Stimulated activated memory B cell treated with anti-CD40 and anti-IgM and Interleukin-4, amounts not matched to agents 10 μg/mL and 1 μg/mL and 100 μg/mL, for 72 hours (primary cell): Measurements from ENCODE around the gene PALM.

ENCODE experiments used
- ATAC-seq: fragments of 150-1000 bp; cut with Tn5 transposase; 2 replicates; pipeline ENCODE4 v1.10.0; 2021
- H3K27ac Mint-ChIP-seq: one replicate; pipeline ENCODE4 v1.8.0; 2022; ENCODE audit warnings: mild to moderate bottlenecking, mixed read lengths
- H3K27me3 Mint-ChIP-seq: one replicate; pipeline ENCODE4 v1.8.0; 2022; ENCODE audit warnings: mixed read lengths
- H3K36me3 Mint-ChIP-seq: one replicate; pipeline ENCODE4 v1.8.0; 2022; ENCODE audit warnings: mixed read lengths
- H3K4me1 Mint-ChIP-seq: one replicate; pipeline ENCODE4 v1.8.0; 2022; ENCODE audit warnings: mixed read lengths
- H3K4me3 Mint-ChIP-seq: one replicate; pipeline ENCODE4 v1.8.0; 2022; ENCODE audit warnings: mild to moderate bottlenecking, moderate library complexity, mixed read lengths
- H3K9me3 Mint-ChIP-seq: one replicate; pipeline ENCODE4 v1.8.0; 2022; ENCODE audit warnings: mixed read lengths

PALM gene

DNA sequence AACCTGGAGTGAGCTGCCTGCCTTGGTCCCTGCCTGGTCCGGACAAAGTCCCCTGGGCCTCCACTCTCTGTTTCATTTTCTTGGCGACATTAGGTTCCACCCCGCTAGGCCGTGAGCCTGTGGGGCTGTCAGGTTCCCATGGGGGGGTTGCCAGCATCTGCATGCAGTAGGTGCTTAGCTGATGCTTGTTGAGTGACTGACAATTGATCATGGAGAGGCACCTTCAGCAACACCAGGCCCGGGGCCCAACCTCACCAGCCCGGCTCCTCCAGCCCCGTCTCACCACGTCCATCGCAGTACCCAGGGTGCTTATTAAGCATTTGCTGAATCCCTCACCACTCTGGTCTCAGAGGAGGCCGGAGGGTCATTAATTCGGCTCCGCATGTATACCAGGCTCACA, 55.6 kb downstream of the PALM start:
- ATAC-seq = no peak
- no peak overlapping the region for H3K4me3 Mint-ChIP-seq
- H3K9me3 Mint-ChIP-seq = peaks cover 4% of the 10 kb centered on the region
- no peaks in the 10 kb centered on the region for H3K4me1 Mint-ChIP-seq
- no peak overlapping the region for H3K27ac Mint-ChIP-seq
- H3K27me3 Mint-ChIP-seq = peaks cover 21% of the 10 kb centered on the region
- H3K36me3 Mint-ChIP-seq = no peaks in the 10 kb centered on the region

DNA sequence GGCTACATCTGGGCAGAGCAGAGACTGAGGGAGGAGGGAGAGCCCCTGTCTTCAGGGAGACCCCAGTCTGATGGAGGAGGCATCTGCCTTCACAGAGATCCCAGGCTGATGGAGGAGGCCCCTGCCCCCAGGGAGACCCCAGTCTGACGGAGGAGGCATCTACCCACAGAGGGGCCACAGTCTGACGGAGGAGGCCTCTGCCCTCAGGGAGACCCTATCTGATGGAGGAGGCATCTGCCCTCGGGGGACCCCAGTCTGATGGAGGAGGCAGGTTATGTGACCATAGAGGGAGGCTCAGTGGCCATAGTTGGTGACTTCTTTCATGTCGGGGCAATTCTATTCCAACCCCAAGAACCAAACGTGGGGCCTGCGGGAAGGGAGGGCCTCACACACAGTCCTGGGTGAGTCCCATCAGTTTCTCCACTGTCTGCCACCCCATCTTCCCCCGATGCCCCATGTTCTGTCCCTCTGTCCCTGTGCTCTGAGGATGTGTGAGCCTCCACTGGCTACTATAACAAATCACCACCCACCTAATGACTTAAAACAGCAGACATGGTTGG, 56.5 kb downstream of the PALM start:
- H3K4me3 Mint-ChIP-seq = no peak overlapping the region

DNA sequence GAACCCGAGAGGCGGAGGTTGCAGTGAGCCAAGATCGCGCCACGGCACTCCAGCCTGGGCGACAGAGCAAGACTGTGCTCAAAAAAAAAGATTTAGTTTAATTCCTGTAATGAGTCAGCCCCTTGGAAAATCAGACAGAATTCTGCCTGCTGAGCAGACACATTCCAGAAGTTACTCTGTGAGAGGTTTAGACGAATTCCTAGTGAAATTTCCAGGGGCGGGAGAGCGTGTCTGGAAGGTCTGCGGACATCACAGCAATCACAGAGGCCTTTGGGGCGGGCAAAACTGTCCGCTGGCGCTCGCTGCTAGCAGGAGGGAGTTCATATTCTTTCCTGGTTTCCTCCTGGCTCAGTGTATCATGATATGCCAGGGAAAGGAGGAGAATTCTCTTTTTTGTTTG, 59.7 kb downstream of the PALM start:
- no peak overlapping the region for H3K4me3 Mint-ChIP-seq
- H3K4me1 Mint-ChIP-seq = no peaks in the 10 kb centered on the region
- H3K9me3 Mint-ChIP-seq = no peaks in the 10 kb centered on the region
- H3K27me3 Mint-ChIP-seq = peaks cover 38% of the 10 kb centered on the region
- no peaks in the 10 kb centered on the region for H3K36me3 Mint-ChIP-seq
- H3K27ac Mint-ChIP-seq = no peak overlapping the region
- no peak for ATAC-seq

More for the DNA sequence above, 56.5 kb downstream of the PALM start:
- Mint-ChIP-seq H3K4me1 (no peaks in the 10 kb centered on the region), H3K27ac (no peak overlapping the region), H3K9me3 (no peaks in the 10 kb centered on the region), H3K36me3 (no peaks in the 10 kb centered on the region), H3K27me3 (peaks cover 21% of the 10 kb centered on the region)
- no peak for ATAC-seq

DNA sequence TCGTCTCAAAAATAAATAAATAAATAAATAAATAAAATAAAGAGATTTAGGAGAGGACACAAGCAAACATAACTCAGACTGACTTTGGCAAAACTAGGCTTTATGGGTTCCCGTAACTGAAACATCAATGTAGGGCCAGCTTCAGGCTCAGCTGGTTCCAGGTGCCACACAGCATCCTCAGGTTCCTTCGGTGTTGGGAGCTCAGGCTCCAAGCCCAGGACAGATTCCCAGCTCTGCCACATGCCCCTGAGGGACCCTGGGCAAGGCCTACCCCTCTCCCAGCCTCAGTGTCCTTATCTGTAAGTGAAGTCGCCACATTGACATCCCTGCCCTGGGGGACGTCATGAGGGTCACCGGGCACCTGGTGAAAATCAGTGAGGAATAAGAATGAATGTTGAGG, 60.9 kb downstream of the PALM start:
- peaks cover 38% of the 10 kb centered on the region for H3K27me3 Mint-ChIP-seq
- H3K36me3 Mint-ChIP-seq = no peaks in the 10 kb centered on the region
- ATAC-seq = no peak
- H3K27ac Mint-ChIP-seq = no peak overlapping the region
- no peak overlapping the region for H3K4me3 Mint-ChIP-seq
- no peaks in the 10 kb centered on the region for H3K4me1 Mint-ChIP-seq
- H3K9me3 Mint-ChIP-seq = no peaks in the 10 kb centered on the region

DNA sequence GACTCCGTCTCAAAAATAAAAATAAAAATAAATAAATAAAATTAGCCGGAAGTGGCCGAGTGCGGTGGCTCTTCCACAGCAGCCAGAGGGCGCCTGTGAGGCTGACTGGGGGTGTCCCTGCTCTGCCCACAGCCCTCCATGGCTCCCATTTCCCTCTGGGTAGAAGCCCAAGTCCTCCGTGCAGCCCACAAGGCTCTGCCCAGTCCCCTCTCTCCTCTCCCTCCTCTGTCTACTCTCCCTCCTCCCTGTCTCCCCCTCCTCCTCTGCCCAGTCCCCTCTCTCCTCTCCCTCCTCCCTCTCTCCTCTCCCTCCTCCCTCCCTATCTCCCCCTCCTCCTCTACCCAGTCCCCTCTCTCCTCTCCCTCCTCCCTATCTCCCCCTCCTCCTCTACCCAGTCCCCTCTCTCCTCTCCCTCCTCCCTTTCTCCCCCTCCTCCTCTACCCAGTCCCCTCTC, 62.6 kb downstream of the PALM start:
- Mint-ChIP-seq H3K4me1 (no peaks in the 10 kb centered on the region), H3K27ac (no peak overlapping the region)

DNA sequence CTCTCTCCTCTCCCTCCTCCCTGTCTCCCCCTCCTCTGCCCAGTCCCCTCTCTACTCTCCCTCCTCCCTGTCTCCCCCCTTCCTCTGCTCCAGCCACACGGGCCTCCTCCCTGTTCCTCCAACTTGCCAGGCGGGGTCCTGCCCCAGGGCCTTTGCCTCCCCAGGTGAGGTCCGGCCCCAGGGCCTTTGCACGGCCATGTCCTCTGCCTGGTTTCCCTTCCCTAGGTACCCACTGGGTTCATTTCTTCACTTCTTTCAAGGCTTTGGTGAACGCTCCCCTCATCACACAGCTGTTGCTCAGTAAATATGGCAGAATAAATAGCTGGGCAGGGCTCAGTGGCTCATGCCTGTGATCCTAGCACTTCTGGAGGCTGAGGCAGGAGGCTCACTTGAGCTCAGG, 63.3 kb downstream of the PALM start:
- H3K27ac Mint-ChIP-seq = no peak overlapping the region
- H3K4me3 Mint-ChIP-seq = no peak overlapping the region
- H3K9me3 Mint-ChIP-seq = no peaks in the 10 kb centered on the region
- no peaks in the 10 kb centered on the region for H3K36me3 Mint-ChIP-seq
- no peak for ATAC-seq
- H3K27me3 Mint-ChIP-seq = peaks cover 22% of the 10 kb centered on the region
- H3K4me1 Mint-ChIP-seq = no peaks in the 10 kb centered on the region

More for the DNA sequence above, 62.6 kb downstream of the PALM start:
- H3K27me3 Mint-ChIP-seq = peaks cover 29% of the 10 kb centered on the region
- H3K36me3 Mint-ChIP-seq = no peaks in the 10 kb centered on the region
- H3K9me3 Mint-ChIP-seq = no peaks in the 10 kb centered on the region
- H3K4me3 Mint-ChIP-seq = no peak overlapping the region
- ATAC-seq = peak; percentile 43

DNA sequence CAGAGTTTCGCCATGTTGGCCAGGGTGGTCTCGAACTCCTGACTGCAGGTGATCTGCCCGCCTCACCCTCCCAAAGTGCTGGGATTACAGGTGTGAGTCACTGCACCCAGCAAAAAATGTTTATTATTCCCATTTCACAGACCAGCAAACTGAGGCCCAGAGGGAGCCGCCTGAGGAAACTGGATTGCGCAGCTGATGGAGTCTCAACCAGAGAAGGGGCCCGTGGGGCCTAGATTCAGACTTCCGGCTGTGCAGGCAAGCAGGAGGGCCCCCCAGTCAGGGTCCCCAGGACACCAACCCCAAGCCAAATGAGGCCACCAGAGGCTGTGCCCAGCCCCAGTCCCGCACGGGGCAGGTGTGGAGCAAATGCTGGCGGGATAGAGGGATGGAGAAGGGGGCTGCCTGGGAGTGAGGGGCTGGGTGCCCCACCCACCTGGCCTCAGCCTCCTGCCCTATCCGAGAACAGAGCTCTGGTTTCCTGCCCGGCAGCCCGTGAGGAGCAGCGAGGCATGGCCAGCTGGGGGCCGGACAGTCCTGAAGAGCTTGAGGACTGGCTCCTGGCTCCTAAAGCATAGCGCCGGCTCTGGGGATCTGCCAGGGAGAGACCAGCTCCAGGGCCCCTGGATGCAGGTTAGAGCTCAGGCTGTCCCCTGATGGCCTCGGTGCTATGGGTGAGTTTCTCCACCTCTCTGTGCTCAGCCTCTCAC, 64.1 kb downstream of the PALM start:
- H3K27me3 Mint-ChIP-seq = peaks cover 17% of the 10 kb centered on the region
- ATAC-seq = no peak
- H3K4me1 Mint-ChIP-seq = no peaks in the 10 kb centered on the region
- H3K27ac Mint-ChIP-seq = no peak overlapping the region
- H3K9me3 Mint-ChIP-seq = no peaks in the 10 kb centered on the region
- H3K36me3 Mint-ChIP-seq = no peaks in the 10 kb centered on the region
- no peak overlapping the region for H3K4me3 Mint-ChIP-seq

DNA sequence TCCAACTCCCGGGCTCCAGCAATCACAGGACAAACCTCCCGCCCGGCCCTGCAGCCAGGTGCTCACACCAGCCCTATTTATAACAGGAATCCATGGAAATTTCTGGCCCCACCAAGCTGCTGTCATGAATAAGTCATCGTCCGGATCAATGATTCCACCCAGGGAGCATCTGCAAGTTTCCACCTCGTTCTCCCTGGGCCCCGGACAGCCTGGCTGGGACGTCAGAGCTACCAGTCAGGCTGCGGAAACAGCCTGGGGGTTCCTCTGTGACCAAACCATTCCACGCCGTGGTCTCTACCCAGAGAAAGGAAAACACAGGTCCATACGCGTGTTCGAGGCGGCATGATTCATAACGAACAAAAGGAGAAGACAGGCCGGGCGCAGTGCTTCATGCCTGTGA, 67.8 kb downstream of the PALM start:
- no peaks in the 10 kb centered on the region for H3K9me3 Mint-ChIP-seq
- H3K4me3 Mint-ChIP-seq = no peak overlapping the region
- no peaks in the 10 kb centered on the region for H3K36me3 Mint-ChIP-seq
- ATAC-seq = no peak
- no peaks in the 10 kb centered on the region for H3K4me1 Mint-ChIP-seq
- no peak overlapping the region for H3K27ac Mint-ChIP-seq
- peaks cover 34% of the 10 kb centered on the region for H3K27me3 Mint-ChIP-seq

DNA sequence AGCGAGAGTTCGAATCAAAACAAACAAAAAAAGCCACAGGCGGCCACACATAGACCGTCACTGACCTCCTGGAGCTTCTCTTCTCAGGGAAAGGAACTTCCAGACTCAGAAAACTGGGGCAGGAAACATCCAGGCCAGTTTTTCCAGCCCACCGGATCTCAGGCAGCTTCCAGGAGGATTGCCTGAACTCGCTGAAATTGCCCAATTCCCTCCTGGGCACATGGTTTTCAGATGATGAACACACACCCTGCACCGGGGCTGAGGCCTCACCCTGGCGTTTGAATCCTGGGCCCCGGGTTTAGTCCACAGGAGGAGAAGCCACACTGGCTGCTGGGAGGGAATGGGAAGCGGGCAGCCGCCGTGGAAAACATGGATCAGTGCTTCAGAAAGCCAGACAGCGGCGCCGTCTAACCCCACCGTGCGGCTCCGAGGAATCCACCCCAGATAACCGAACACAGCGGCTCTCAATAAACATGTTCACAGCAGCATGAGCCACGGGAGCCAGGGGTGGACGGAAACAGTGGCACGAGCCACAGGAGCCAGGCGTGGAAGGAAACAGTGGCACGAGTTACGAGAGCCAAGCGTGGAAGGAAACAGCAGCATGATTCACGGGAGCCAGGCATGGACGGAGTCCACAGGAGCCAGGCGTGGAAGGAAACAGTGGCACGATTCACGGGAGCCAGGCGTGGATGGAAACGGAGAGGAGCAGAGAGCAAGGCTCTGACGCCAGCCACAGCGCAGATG, 70.3 kb downstream of the PALM start:
- Mint-ChIP-seq H3K27me3 (peaks cover 37% of the 10 kb centered on the region), H3K27ac (no peak overlapping the region), H3K9me3 (no peaks in the 10 kb centered on the region), H3K36me3 (no peaks in the 10 kb centered on the region), H3K4me3 (no peak overlapping the region), H3K4me1 (no peaks in the 10 kb centered on the region)
- ATAC-seq = no peak

DNA sequence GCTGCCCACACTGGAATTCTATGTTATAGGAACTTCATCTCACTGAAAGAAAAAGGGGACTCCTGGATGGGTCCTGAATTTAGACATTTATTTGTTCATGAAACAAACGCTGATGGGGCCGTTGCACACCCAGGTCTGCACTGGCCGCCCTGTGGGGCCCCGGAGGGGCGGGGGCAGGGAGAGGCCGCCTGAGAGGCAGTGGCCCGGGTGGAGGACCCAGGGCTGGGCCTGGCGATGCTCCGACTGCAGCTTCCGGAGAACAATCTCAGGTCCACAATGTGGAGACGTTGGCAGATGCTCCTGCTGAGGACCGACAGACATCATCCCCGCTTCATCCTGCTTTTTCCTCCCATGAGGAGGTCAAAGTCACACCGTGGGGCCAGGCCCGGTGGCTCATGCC, 72.2 kb downstream of the PALM start:
- no peak overlapping the region for H3K4me3 Mint-ChIP-seq
- H3K4me1 Mint-ChIP-seq = no peaks in the 10 kb centered on the region
- no peak for ATAC-seq
- H3K27me3 Mint-ChIP-seq = peaks cover 37% of the 10 kb centered on the region
- H3K9me3 Mint-ChIP-seq = no peaks in the 10 kb centered on the region
- no peaks in the 10 kb centered on the region for H3K36me3 Mint-ChIP-seq
- no peak overlapping the region for H3K27ac Mint-ChIP-seq

DNA sequence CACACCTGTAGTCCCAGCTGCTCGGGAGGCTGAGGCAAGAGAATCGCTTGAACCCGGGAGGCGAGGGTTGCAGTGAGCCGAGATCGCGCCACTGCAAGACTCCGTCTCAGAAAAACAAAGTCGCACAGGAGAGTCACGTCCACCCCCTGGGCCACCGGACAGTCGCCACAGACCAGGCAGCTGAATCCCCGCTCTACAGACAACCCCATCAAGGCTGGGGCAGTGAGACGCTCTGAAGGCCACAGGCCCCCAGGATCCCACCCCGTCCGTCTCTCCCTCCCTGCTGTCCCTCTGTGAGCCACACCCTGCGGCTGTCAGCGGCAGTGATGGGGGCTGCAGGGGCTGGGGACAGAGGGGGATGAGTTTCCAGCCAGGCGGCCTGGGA, 73.1 kb downstream of the PALM start:
- H3K4me1 Mint-ChIP-seq = no peaks in the 10 kb centered on the region
- H3K27me3 Mint-ChIP-seq = peaks cover 37% of the 10 kb centered on the region
- H3K36me3 Mint-ChIP-seq = no peaks in the 10 kb centered on the region
- no peak overlapping the region for H3K4me3 Mint-ChIP-seq
- H3K27ac Mint-ChIP-seq = no peak overlapping the region
- no peaks in the 10 kb centered on the region for H3K9me3 Mint-ChIP-seq
- ATAC-seq = no peak

DNA sequence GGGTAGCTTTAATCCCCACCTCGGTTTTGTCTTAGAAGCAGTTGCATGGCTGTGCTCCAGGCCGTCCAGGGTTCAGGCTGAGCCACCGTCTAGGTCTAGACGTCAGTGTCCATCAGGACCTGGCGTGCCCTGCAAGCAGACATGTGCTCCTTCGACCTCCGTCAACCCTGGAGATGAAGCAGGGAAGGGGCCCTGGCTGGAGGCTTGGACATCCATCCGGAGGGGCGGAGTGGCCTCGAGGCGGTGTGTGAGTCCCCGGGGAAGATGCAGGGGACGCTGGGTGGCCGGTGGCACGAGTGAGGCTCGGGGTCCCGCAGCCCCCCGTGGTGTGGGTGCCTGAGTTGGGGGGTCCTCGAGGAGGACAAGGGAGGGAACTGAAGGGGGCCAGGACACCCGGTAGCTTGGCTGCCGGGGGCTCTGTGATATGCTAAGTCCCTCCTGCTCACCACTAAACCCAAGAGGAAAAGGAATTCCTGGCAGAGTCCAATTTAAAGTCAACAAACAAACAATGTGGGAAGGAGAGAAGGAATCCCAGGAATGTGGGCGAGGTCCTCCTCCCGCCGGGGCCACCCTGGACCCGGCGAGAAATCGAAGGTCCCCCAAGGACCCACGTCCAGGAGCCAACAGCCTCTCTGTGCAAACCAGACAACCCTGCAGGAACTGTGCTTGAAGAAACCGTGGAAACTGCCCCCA, 73.6 kb downstream of the PALM start:
- no peaks in the 10 kb centered on the region for H3K9me3 Mint-ChIP-seq
- H3K4me1 Mint-ChIP-seq = no peaks in the 10 kb centered on the region
- H3K4me3 Mint-ChIP-seq = no peak overlapping the region
- no peak for ATAC-seq
- H3K27ac Mint-ChIP-seq = no peak overlapping the region
- no peaks in the 10 kb centered on the region for H3K36me3 Mint-ChIP-seq
- H3K27me3 Mint-ChIP-seq = peaks cover 37% of the 10 kb centered on the region

DNA sequence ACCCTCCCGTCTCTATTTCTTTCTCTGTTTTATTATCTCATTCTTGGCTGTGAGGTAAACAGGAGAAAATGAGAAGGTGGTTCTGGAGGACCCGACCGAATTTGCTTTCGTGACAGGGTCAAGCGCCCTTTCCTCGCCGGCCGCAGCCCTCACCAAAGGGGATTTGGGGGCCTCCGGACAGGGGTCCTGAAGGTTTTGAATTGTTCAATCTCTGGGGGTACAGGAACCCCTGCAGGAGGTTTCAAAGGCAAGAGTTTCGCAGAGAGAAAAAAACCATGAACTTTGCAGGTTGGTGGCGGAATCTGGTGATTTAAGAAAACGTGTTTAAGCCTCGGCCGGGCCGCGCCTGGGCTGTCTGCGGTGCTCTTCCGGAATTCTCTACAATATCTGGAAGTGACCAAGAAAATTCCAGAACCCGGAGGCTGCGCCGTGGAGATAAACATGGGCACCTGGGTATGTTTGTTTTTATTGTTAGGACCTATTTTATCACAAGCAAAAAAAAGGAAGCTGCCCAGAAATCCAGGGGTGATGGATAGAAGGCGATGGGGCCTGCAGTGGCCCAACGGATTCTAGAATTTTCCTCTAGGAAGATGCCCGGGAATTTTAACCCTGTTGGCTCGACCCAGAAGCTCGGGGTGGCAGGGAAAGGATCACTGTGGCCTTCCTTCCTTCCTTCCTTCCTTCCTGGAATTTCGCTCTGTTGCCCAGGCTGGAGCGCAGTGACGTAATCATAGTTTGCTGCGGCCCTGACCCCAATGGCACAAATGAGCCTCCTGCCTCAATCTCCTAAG, 74.3 kb downstream of the PALM start:
- Mint-ChIP-seq H3K4me3 (no peak overlapping the region), H3K9me3 (no peaks in the 10 kb centered on the region), H3K27ac (no peak overlapping the region), H3K27me3 (peaks cover 37% of the 10 kb centered on the region), H3K36me3 (no peaks in the 10 kb centered on the region), H3K4me1 (no peaks in the 10 kb centered on the region)
- no peak for ATAC-seq

DNA sequence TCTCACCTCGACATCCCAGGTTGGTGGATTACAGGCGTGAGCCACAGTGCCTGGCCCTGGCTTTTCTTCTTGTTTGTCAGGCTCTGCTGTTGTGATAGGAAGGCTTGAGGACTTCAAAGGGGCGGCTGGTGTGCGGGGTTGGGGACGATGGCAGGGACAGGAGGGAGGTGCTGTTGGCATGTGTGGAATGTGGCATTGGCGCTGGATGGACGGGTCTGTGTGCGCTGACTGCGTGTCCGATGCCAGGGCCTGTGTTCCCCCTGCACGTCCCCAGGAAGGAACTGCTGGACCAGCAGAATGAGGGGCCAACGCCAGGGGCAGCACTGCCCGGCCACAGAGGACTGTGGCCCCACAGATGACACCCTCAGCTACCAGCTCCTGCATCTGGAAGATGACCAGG, 75.8 kb downstream of the PALM start:
- H3K36me3 Mint-ChIP-seq = no peaks in the 10 kb centered on the region
- no peak overlapping the region for H3K27ac Mint-ChIP-seq
- H3K4me3 Mint-ChIP-seq = no peak overlapping the region
- H3K9me3 Mint-ChIP-seq = no peaks in the 10 kb centered on the region
- no peak for ATAC-seq
- peaks cover 39% of the 10 kb centered on the region for H3K27me3 Mint-ChIP-seq
- H3K4me1 Mint-ChIP-seq = peaks cover 8% of the 10 kb centered on the region

DNA sequence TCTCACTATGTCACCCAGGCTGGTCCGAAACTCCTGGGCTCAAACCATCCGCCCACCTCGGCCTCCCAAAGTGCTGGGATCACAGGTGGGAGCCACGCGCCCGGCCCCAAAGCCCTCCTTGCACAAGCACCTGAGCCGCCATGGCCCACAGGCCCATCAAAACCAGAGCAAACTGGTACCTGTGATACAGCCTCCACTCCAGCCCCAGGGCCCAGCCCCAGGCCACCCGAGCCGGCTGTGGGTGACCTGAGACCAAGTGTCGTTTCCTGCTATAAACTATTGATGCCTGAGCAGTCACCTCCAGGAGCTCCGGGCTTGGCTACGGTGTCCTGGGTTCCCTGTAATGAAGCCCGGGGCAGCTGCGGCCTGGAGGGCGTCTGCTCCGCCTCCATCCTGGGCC, 78.8 kb downstream of the PALM start:
- Mint-ChIP-seq H3K4me3 (no peak overlapping the region), H3K4me1 (peaks cover 8% of the 10 kb centered on the region)

More for the DNA sequence above, 78.8 kb downstream of the PALM start:
- H3K36me3 Mint-ChIP-seq = no peaks in the 10 kb centered on the region
- H3K27me3 Mint-ChIP-seq = peaks cover 41% of the 10 kb centered on the region
- no peak overlapping the region for H3K27ac Mint-ChIP-seq
- no peak for ATAC-seq
- no peaks in the 10 kb centered on the region for H3K9me3 Mint-ChIP-seq
